Measurements from ENCODE around the gene XYLB.
A peak's percentile ranks its signal among the peaks of the same experiment; 100 is the strongest.

The XYLB gene

GRCh38 chr3:38455639-38456430 is 109.2 kb downstream of the XYLB start:
- Mint-ChIP-seq H3K4me3 (peak overlapping the region; percentile 96), H3K27ac (no peak overlapping the region), H3K27me3 (ENCODE audit: low read depth) (peaks cover 9% of the 10 kb centered on the region), H3K36me3 (ENCODE audit: low read depth) (peaks cover 1% of the 10 kb centered on the region), H3K9me3 (peaks cover 2% of the 10 kb centered on the region), H3K4me1 (ENCODE audit: low read depth) (peaks cover 11% of the 10 kb centered on the region)

GRCh38 chr3:38457111-38458003 is 110.8 kb downstream of the XYLB start:
- H3K27ac Mint-ChIP-seq, result no peak overlapping the region

GRCh38 chr3:38458796-38459498 is 112.4 kb downstream of the XYLB start:
- no peaks in the 10 kb centered on the region for H3K9me3 Mint-ChIP-seq
- H3K4me1 Mint-ChIP-seq (ENCODE audit: low read depth), result peaks cover 5% of the 10 kb centered on the region
- H3K27ac Mint-ChIP-seq, result no peak overlapping the region
- no peak overlapping the region for H3K4me3 Mint-ChIP-seq
- H3K36me3 Mint-ChIP-seq (ENCODE audit: low read depth), result no peaks in the 10 kb centered on the region
- peaks cover 3% of the 10 kb centered on the region for H3K27me3 Mint-ChIP-seq (ENCODE audit: low read depth)

More at GRCh38 chr3:38457111-38458003, 110.8 kb downstream of the XYLB start:
- Mint-ChIP-seq H3K4me1 (ENCODE audit: low read depth) (peaks cover 10% of the 10 kb centered on the region), H3K36me3 (ENCODE audit: low read depth) (no peaks in the 10 kb centered on the region), H3K9me3 (no peaks in the 10 kb centered on the region), H3K27me3 (ENCODE audit: low read depth) (peaks cover 3% of the 10 kb centered on the region), H3K4me3 (no peak overlapping the region)

GRCh38 chr3:38459499-38460048 is 113.0 kb downstream of the XYLB start:
- Mint-ChIP-seq H3K4me1 (ENCODE audit: low read depth) (peaks cover 3% of the 10 kb centered on the region), H3K4me3 (no peak overlapping the region), H3K27me3 (ENCODE audit: low read depth) (peaks cover under 1% of the 10 kb centered on the region), H3K27ac (no peak overlapping the region), H3K36me3 (ENCODE audit: low read depth) (no peaks in the 10 kb centered on the region), H3K9me3 (no peaks in the 10 kb centered on the region)

GRCh38 chr3:38460377-38461270 is 114.0 kb downstream of the XYLB start:
- Mint-ChIP-seq H3K4me3 (no peak overlapping the region), H3K4me1 (ENCODE audit: low read depth) (peaks cover under 1% of the 10 kb centered on the region), H3K27ac (no peak overlapping the region), H3K9me3 (peaks cover 3% of the 10 kb centered on the region), H3K27me3 (ENCODE audit: low read depth) (no peaks in the 10 kb centered on the region), H3K36me3 (ENCODE audit: low read depth) (no peaks in the 10 kb centered on the region)
